Measurements from ENCODE around the gene PDE1C.

Gene PDE1C

GRCh38 chr7:31955021-31955420 lies 115.2 kb downstream of the PDE1C start:
- no peak for DNase-seq (ENCODE audit: low read depth)
- TF ChIP-seq CTCF (IDR thresholded peaks at IDR 0.05; ENCODE audit: insufficient read depth, low read depth, low read length, missing control alignments), result no peak

GRCh38 chr7:31954500-31954899 lies 115.7 kb downstream of the PDE1C start:
- TF ChIP-seq CTCF (IDR thresholded peaks at IDR 0.05; ENCODE audit: insufficient read depth, low read depth, low read length, missing control alignments), result no peak
- no peak overlapping the region for H3K4me3 ChIP-seq (ENCODE audit: low read depth, low read length)
- no peak for DNase-seq (ENCODE audit: low read depth)

More at GRCh38 chr7:31955021-31955420, 115.2 kb downstream of the PDE1C start:
- H3K4me3 ChIP-seq (ENCODE audit: low read depth, low read length), result no peak overlapping the region

- no peak for DNase-seq (ENCODE audit: low read depth)
- no peak overlapping the region for H3K4me3 ChIP-seq (ENCODE audit: low read depth, low read length)
- TF ChIP-seq CTCF (IDR thresholded peaks at IDR 0.05; ENCODE audit: insufficient read depth, low read depth, low read length, missing control alignments), result no peak
These were observed 116.8 kb downstream of the PDE1C start for GRCh38 chr7:31953432-31953831.

GRCh38 chr7:31950091-31950755 lies 120.0 kb downstream of the PDE1C start:
- TF ChIP-seq CTCF (IDR thresholded peaks at IDR 0.05; ENCODE audit: insufficient read depth, low read depth, low read length, missing control alignments), result no peak
- no peak for DNase-seq (ENCODE audit: low read depth)
- no peak overlapping the region for H3K4me3 ChIP-seq (ENCODE audit: low read depth, low read length)

- no peak overlapping the region for H3K4me3 ChIP-seq (ENCODE audit: low read depth, low read length)
- DNase-seq (ENCODE audit: low read depth), result peak; percentile 16
- no peak for TF ChIP-seq CTCF (IDR thresholded peaks at IDR 0.05; ENCODE audit: insufficient read depth, low read depth, low read length, missing control alignments)
These were observed 122.2 kb downstream of the PDE1C start for GRCh38 chr7:31948029-31948428.

- DNase-seq (ENCODE audit: low read depth), result no peak
- TF ChIP-seq CTCF (IDR thresholded peaks at IDR 0.05; ENCODE audit: insufficient read depth, low read depth, low read length, missing control alignments), result no peak
- no peak overlapping the region for H3K4me3 ChIP-seq (ENCODE audit: low read depth, low read length)
These were observed 130.0 kb downstream of the PDE1C start for GRCh38 chr7:31940167-31940566.

GRCh38 chr7:31939076-31939475 lies 131.1 kb downstream of the PDE1C start:
- no peak for DNase-seq (ENCODE audit: low read depth)
- no peak overlapping the region for H3K4me3 ChIP-seq (ENCODE audit: low read depth, low read length)
- TF ChIP-seq CTCF (IDR thresholded peaks at IDR 0.05; ENCODE audit: insufficient read depth, low read depth, low read length, missing control alignments), result no peak

Data from GM12865 (cell line).